NCI-H2171 treated with DMSO at 0.1 percent for 48 hours (cell line): ENCODE data around the gene SRL.
A peak's percentile ranks its signal among the peaks of the same experiment; 100 is the strongest.

Source experiments
- DNase-seq: peaks from one replicate; lab custom pipeline; 2025; lab: John Stamatoyannopoulos, UW

The SRL gene

DNA sequence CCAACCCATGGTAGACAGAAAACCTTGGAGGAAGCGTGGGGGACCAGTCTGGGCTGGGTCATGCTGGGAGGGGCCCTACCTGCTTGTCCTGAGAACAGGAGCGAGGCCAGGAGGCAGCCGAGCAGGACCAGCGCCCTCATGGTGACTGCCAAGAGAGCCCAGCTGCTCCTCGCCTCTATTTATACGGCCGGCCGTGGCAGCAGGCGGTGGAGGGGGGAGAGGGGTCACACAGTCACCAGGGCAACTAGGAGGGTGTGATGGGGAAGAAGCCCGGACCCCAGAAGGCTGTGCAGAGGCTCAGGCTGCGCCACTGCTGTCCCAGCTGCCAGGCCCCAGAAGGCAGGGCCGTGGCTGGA lies at the start of gene SRL:
SRL (minus strand) TSS at position 153 of the 356 bp plus-strand sequence; CDS start at position 140, 13 bp downstream.
- no peak for DNase-seq

DNA sequence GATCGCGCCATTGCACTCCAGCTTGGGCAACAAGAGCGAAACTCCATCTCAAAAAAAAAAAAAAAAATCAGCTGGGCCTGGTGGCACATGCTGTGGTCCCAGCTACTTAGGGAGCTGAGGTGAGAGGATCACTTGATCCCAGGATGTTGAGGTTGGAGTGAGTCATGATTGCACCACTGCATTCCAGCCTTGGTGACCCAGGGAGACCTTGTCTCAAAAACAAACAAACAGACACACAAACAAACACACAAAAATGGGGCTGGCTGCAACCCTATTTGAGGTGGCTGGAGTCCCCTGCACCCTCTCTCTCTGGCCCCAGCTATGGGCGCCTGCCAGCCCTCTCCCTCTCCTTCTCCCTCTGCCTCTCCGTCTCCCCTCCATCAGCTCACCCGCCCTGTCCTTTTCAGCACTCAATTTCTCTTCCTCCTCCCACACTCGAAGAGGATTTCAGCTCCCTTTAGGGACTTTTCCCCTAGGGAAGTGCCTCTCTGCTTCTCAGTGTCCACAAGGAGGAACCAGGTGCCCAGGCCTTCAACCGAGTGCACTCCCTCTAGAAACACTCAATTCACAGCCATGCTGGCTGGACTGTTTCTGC lies 48.5 kb upstream of the SRL start:
- DNase-seq = no peak

DNA sequence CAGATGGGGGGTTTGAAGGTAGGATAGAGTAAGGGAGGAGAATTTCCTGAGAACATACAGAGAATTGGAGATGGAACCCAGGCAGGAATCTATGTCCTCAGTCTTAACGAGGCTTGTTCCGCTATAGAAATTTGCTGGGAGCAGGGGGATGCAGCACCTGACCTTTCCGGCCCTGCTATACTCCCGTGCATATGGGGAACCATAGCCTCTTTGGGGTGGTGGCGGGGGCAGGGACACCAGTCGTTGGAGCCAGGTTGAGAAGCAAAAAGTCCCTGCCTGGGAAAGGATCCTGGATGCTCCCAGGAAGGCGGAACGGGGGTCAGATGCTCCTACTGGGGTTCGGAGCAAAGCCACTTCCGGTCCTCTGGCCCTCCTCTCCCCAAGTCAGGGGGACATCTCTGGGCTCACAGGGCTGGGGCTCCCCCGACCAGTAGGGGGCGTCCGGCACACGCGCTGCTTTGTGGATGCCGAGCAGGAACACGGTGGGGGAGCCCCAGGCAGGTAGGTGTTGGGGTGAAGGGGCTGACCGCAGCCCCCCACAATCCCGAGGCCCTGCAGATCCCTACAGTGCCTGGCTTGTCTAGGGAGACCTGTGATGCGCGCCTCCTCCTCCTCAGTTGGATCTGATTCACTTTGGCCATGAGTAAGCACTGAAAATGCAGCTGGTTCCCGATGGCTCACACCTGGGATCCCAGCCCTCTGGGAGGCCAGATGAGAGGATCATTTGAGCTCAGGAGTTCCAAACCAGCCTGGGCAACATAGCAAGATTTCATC lies 46.5 kb upstream of the SRL start:
- DNase-seq = peak; percentile 60

DNA sequence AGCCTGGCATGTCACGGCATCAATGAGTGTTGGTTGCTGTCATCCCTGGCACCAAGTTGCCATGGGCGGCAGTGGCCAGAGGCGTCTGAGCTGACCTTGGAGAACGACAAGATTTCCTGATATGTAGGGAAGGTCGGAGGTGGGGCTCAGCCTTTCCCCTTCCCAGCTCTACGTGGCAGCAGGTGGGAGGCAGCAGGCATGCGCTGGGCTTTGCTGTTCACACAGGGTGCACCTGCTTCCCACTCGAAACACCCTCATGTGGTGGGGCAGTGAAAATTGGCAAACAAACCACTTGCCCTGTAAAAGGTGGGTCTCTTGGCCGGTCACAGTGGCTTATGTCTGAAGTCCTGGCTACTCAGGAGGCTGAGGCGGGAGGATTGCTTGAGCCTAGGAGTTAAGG lies 43.3 kb upstream of the SRL start:
- no peak for DNase-seq

DNA sequence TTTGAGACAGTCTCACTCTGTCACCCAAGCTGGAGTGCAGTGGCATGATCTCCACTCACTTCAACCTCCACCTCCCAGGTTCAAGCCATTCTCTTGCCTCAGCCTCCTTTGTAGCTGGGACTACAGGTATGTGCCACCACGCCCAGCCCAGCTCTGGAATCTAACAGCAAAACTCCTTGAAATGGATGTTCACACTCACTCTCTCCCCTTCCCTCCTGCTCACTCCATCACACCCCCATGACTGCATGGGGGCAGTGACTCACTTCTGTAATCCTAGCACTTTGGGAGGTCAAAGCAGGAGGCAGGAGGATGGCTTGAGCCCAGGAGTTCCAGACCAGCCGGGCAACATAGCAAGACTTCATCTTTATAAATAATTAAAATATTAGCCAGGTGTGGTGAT lies 42.1 kb upstream of the SRL start:
- no peak for DNase-seq

DNA sequence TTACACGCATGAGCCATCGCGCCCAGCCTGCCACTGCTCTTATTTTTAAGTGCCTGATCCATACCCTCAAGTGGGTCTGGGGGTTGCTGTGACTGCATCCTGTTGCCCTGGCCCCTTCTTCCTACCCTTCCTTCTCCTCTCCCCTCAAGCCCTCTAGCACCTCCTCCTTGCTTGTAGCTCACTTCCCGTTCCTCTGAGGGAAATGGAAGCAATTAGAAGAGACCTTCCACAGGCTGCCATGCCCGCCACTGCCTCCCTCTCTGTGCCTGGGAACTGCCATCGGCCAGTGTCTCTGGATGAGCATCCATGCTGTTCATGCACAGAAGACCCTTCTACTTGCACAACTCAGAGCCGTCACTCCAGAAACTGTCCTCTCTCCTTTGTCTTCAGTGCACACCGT lies 41.6 kb upstream of the SRL start:
- DNase-seq = no peak

DNA sequence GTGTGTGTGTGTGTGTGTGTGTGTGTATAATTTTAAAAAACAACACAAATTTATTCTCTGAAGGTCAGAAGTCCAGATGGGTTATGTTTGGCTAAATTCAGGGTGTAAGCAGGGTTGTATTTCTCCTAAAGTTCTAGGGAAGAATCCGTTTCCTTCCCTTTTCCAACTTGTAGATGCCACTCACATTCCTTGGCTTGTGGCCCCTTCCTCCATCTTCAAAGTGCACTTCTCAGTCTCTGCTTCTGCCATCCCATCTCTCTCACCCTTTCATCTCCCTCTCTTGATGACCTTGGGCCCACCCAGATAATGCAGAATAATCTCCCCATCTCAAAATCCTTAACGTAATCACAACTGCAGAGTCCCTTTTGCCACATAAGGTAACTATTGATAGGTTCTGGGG lies 38.7 kb upstream of the SRL start:
- no peak for DNase-seq

DNA sequence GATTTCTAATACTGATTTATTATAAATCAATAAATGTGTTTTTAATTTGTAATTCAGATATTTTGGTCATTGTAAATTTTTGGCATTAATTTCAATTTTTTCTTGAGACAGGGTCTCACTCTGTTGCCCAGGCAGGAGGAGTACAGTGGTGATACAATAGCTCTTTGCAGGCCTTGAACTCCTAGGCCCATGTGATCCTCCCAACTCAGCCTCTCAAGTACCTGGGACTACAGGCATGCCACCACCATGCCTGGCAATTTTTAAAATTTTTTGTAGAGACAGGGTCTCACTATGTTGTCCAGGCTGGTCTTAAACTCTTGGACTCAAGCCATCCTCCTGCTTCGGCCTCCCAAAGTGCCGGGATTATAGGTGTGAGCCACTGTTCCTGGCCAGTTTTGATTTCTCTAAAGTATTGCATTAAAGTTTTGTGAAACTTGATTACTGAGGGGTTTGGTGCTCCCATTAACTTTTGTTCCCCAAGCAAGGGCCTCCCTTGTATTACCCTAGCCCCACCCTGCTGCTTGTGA lies 36.2 kb upstream of the SRL start:
- no peak for DNase-seq

DNA sequence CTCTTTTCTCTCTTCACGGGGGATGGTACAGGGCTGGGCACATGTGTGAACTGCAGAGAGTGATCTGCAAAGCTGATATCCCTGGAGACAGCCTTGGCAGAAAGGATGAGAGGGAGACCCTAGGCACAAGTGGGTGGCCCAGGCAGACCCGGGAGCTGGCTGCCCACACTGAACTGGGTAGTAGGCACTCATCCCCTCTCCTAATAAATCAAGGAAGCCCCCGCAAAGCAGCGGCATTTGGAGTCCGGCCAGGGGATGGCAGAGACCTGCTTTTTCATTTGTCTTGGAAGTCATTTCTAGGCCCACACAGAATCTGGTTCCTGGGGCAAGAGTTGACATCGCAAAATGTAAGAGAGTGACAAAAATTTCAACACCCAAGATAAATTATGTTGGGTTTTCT lies 34.0 kb upstream of the SRL start:
- DNase-seq = no peak

DNA sequence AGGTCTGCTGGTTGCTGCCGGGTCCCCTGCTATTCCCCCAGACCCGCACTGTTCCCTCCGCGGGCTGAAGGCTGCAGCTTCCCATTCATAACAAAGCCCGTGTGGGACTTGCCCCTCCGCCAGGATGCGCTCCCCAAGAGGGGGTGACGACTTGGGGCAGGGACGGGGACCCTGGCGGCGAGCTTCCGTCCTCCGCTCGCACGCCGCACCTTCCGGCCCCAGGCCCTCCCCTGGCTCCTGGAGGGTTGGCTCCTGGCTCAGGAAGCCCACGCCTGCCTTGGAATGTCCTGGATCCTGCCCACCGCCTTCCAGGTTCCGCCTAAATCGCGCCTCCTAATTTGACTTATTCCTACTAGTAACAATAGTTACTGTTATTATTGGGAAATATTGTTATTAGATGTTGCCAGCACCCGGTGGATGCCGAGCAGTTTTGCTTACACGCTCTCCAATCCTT lies 32.0 kb upstream of the SRL start:
- DNase-seq = peak; percentile 47

DNA sequence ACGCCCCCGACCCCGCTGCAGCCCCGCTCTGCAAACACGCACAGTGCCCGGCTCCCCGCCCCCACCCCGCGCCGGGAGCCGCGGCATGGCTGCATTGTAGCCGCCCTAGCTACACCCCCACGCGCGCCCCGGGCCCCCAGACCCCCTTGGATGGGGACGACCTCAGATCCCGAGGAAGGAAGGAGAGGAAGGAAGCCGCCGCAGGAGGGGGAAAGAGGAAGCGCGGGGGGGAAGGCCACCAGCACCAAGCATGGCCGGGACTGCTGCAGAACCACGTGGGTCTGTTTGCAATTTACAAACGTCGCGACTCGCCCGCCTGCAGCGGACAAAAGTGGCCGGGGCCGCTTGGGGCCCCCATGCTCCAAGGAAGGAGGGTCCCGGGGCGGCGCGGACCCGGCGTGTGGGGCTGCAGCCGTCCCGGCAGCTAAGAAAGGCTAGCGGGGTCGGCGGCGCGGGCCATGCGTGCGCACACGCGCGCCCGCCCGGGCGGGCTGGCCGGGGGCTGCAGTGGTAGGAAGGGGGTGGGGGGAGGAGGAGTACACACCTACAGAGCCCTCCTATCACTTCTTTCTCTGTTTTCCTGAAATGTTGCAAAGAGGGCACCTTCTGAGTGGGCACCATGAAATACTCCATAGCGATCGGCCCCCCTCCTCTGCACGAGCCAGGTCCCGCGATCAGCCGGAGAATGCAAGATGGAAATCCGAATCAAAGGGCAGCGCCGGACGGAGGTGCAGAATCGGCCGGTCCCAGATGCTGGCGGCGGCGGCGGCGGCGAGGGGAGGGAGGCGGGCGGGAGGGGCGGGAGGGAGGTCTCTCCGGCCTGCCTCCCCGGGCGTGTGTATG lies 30.5 kb upstream of the SRL start:
- DNase-seq = peak; percentile 63

DNA sequence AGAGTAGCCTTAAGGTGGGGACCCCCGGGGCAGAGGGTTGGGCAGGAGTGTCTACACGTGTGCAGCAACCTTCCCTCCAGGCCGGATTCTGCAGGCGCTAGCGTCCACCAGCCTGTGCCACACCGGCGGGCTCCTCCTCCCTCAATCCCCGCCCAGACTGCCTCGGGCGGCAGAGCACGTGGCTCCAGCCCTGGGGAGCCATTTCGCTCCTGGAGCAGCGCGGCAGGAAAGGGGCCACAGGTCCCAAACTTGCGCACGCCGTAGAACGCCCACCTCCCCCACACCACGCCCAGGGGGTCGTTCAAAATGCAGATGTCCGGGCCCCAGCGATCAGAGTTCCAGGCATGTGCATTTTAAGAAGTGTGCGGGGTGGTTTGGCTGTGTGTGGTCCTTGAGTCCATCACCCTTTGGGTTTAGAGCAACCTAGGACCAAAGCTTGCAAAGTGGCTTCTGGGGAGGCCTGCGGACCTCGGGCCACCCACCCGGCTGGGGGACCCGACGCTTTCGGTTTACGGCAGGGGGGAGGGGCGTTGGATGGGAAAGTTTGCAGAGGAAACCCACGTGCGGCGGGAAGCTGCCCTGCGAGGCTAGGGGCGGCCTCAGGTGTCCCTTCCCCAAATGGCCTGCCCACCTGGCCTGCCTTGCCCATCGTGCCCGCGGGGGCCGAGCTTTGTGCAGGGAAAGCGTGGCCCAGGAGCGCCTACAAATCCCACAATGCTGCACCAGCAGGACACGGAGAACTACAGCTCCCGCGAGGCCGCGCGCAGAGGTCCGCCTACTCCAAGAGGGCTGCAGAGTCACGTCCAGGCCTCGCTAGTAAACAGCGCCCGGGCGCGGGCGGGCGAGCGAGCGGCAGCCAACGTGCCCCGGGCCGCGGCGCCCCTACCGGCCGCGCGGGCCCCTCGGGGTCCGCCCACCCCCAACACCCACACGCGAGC lies 29.6 kb upstream of the SRL start:
- peak; percentile 97 for DNase-seq

DNA sequence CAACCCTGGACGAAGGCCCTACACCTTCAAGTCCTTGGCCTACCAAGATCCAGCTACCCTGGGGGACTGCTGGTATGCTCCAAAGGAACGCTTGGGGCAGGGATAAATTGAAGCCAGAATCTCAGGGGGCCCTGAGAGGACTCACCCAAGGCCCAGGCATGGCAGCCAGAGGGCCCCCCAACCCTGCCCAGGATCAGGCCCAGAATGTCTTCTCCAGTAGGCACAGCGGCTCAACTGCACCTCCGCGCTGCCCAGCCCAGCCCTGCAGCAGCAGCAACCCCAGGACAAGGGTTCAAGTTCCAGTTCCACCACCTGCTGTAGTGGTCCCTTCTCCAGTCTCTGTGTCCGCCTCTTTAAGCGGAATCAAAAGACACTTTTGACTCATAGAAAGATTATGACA lies 28.7 kb upstream of the SRL start:
- DNase-seq = no peak

DNA sequence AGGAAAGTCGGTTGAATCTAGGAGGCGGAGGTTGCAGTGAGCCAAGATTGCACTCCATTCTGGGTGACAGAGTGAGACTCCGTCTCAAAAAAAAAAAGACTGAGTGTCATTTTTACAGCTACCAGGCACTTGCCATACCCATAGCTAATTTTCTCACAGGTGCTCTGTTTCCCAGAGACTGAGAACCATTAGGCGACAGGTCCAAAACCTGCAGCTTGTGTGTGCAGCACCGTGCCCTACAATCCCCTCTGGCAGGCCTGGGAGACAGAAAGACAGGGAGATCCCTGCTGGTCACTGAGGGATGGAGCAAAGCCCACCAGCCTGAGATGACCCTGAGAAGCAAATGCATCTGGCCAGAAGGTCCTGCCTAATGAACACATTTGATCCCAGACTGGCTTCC lies 28.2 kb upstream of the SRL start:
- DNase-seq = no peak

DNA sequence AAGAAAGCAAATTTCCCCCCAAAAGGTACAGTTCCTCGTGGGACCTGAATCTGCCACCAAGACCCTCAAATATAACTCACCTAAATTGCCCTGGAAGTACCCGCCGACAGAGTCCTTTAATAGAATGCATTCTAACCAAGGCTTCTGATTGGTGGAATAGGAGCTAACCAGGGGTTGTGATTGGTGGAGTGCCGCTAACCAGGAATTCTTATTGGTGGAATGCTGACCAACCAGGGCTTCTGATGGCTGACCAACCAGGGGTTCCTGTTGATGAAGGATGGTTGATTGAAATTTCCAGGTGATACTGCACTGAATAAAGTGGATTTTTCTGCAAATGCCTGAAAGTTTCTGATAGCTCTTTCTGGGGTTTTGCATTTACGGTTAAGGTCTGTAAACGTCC lies 24.5 kb upstream of the SRL start:
- no peak for DNase-seq

DNA sequence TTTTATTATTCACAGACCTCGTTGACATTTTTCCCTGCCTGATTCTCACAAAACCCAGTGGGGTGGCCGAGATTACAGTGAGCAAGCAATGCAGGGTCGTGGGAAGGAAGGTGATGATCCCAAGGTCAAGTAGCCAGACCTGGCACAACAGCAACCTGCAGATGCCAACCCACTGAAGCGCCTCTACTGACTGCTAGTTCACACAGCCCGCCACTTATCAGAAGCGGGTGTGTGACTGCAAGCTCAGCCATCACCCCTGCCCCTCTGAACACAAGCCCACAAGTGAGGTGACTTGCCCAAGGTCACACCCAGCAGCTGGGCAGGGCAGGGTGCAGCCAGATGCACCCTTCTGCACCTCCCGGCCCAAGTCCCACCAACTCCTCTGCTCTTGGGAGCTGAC lies 23.8 kb upstream of the SRL start:
- DNase-seq = no peak

DNA sequence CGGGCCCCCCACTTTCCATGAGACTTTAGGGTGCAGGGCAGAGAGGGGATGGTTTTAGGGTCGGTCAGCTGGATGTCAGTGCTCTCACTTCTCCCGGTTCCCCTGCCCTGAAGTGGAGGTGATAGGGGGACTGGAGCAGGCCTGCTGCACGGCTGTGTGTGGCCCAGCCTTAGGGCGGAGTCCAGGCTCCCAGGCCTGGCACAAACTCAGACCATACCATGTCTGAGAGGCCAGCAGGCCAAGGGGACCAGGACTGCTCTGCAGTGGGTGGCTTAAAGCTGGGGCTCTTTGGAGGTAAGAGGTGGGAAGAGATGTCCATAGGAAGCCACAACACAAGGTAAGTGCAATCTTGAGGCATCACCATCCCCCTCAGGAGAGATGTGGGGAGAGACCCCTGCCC lies 22.7 kb upstream of the SRL start:
- no peak for DNase-seq

DNA sequence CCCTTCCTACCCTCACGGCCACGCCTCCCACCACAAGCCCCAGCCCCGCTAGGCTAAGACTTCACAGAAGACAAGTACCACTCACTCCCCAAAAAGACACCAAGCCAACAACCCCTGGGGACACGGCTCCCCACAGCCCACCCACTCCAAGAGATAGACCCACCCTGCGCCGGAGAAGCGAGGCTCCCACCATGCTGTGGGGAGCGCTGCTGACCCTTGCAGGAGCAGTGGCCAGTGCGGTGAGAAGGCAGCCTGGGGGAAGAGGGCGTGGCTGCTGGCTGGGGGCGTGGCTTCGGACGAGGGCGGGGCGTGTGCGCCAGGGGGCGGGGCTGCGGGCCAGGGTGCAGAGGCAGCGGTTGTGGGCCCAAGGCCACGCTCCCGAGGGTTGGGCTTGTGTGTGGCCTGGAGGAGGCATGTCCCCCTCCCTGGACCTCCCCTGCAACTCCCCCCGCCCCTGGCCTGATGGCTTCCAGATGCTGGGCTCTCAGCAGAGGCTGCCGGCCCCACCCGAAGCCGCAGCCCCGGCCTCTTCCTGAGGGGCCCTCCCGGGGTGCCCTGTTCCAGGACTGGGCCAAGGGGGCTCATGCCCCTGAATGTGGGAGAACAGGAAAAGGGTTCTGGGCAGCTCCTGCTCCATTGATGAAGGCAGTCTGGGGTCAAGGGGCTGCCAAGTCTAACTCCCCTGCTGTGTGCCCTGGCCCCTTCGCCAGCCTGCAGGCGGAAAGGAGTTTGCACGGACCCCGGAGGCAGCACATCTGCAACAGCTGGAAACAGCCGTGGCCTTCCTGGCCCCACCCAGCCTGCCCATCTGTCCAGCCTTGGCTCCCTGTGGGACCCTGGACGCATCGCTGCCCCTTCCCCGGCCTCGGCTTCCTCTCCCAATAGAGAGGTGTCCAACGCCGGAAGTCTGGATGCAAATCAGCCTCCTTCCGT lies 21.9 kb upstream of the SRL start:
- no peak for DNase-seq

DNA sequence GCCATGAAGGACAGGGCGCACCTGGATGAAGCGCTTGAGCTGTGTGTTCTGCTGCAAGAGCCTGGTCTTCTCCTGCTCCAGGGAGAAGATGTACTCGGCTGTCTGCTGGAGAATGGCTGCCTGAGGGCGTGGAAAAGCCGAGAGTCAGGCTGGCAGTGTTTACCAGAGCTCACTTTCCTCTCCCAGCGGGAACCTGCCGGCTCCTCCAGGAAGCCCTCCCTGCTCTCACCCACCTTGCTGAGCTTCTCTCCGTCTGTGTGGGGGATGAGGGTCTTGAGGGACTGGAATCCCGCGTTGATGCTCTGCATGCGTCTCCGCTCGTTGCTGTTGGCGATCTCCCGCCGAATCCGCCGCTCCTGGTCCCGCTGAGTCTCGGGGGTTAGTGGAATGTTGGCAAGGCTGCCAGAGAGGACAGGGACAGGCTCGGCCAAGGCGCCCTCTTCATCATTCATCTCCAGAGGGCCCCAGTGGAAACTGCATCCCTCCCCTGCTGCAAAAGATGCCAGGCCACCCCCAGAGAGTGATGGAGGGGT lies 20.5 kb upstream of the SRL start:
- DNase-seq = no peak

DNA sequence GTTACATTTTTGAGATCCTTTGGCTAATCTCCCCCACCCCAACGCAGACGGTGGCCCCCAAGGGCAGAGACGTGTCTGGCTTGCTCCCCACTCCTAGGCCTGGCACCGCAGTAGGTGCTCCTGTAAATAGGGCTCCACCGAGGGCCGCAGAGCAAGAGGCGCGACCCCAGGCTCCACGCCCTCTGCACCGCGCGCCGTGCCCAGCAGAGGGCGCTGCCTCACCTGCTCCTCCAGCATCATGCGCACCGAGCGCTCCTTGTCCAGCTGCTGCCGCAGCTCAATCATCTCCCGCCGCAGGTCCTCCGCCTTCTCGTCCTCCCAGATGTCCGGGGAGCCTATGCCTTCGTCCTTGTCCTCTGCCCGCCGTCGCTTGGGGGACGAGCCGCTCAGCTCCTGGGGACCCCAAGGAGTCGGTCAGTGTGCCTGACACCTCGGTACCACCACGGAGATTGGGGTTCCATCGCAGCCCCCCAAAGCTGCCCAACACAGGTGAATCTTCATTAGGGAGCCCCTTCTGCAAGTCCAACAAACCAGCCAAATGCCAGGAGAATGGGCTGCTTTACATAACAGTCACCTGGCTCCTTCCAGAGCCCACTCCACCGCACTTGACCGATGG lies 19.8 kb upstream of the SRL start:
- no peak for DNase-seq
